SK-N-MC (cell line): ENCODE data around the gene RALGPS1.

ENCODE experiments used
- EZH2 ChIP-seq: fragments of 200-600 bp; sonication (generic); IDR thresholded peaks from one replicate; pipeline ENCODE4 v1.6.1; 2017; ENCODE audit warnings: antibody characterized with exemption
- FOXP2 ChIP-seq: optimal IDR thresholded peaks from 2 replicates; pipeline ENCODE3; 2011; ENCODE audit warnings: mild to moderate bottlenecking, moderate library complexity; ENCODE audit not compliant: insufficient read depth; ENCODE audit errors: extremely low read length, control extremely low read depth
- POLR2AphosphoS5 ChIP-seq: IDR thresholded peaks from 2 replicates; pipeline ENCODE4 v1.6.1; 2012; ENCODE audit warnings: mild to moderate bottlenecking, low read depth, low read length, borderline replicate concordance

- TF ChIP-seq EZH2 (no peak), POLR2AphosphoS5 (no peak), FOXP2 (no peak)
These were observed 184.5 kb downstream of the RALGPS1 start for GRCh38 chr9:127098916-127099553.
